HG03108 (cell line): Measurements from ENCODE around the gene CCDC91.
"Not testable (repeated sequence)": the region's sequence is repeated elsewhere in the genome, so short reads cannot be mapped to it uniquely, and the experiment has no call there.

Experiments used
- ATAC-seq: cut with Tn5 transposase; IDR thresholded peaks from one replicate; pipeline ENCODE4 v1.9.1; 2021; ENCODE audit warnings: moderate library complexity; ENCODE audit not compliant: unreplicated experiment

The CCDC91 gene

GRCh38 chr12:28278960-28279359 is 88.7 kb downstream of the CCDC91 start:
- no peak for ATAC-seq

- no peak for ATAC-seq
Observed at GRCh38 chr12:28286352-28286751, 96.1 kb downstream of the CCDC91 start.

- no peak for ATAC-seq
Observed at GRCh38 chr12:28290262-28290661, 100.0 kb downstream of the CCDC91 start.

GRCh38 chr12:28292699-28293098 is 102.4 kb downstream of the CCDC91 start:
- no peak for ATAC-seq

- no peak for ATAC-seq
Observed at GRCh38 chr12:28294300-28294699, 104.0 kb downstream of the CCDC91 start.

- ATAC-seq, result no peak
Observed at GRCh38 chr12:28296287-28296686, 106.0 kb downstream of the CCDC91 start.

- no peak for ATAC-seq
Observed at GRCh38 chr12:28303192-28303591, 112.9 kb downstream of the CCDC91 start.

- ATAC-seq, result no peak
Observed at GRCh38 chr12:28306535-28306934, 116.3 kb downstream of the CCDC91 start.

GRCh38 chr12:28308891-28309290 is 118.6 kb downstream of the CCDC91 start:
- no peak for ATAC-seq

GRCh38 chr12:28313631-28314030 is 123.4 kb downstream of the CCDC91 start:
- ATAC-seq, result no peak

GRCh38 chr12:28316049-28316448 is 125.8 kb downstream of the CCDC91 start:
- no peak for ATAC-seq

- ATAC-seq, result no peak
Observed at GRCh38 chr12:28318273-28318672, 128.0 kb downstream of the CCDC91 start.

GRCh38 chr12:28320353-28320752 is 130.1 kb downstream of the CCDC91 start:
- no peak for ATAC-seq

GRCh38 chr12:28327722-28328121 is 137.5 kb downstream of the CCDC91 start:
- ATAC-seq, result no peak

- no peak for ATAC-seq
Observed at GRCh38 chr12:28328967-28329366, 138.7 kb downstream of the CCDC91 start.

GRCh38 chr12:28329727-28330126 is 139.5 kb downstream of the CCDC91 start:
- not testable (repeated sequence) for ATAC-seq

GRCh38 chr12:28330232-28330631 is 140.0 kb downstream of the CCDC91 start:
- ATAC-seq, result not testable (repeated sequence)

- ATAC-seq, result no peak
Observed at GRCh38 chr12:28331130-28331529, 140.9 kb downstream of the CCDC91 start.

GRCh38 chr12:28340261-28341045 is 150.2 kb downstream of the CCDC91 start:
- ATAC-seq, result no peak

- no peak for ATAC-seq
Observed at GRCh38 chr12:28343713-28344112, 153.5 kb downstream of the CCDC91 start.

- ATAC-seq, result no peak
Observed at GRCh38 chr12:28346567-28346966, 156.3 kb downstream of the CCDC91 start.

GRCh38 chr12:28349196-28349595 is 158.9 kb downstream of the CCDC91 start:
- ATAC-seq, result no peak

GRCh38 chr12:28350502-28350901 is 160.2 kb downstream of the CCDC91 start:
- ATAC-seq, result no peak
